ENCODE data around the gene RPS27L.

- peak; percentile 62 for TF ChIP-seq POLR2A (IDR thresholded peaks at IDR 0.05; ENCODE audit: extremely low read depth, insufficient read length)
- TF ChIP-seq, protein P1, sequence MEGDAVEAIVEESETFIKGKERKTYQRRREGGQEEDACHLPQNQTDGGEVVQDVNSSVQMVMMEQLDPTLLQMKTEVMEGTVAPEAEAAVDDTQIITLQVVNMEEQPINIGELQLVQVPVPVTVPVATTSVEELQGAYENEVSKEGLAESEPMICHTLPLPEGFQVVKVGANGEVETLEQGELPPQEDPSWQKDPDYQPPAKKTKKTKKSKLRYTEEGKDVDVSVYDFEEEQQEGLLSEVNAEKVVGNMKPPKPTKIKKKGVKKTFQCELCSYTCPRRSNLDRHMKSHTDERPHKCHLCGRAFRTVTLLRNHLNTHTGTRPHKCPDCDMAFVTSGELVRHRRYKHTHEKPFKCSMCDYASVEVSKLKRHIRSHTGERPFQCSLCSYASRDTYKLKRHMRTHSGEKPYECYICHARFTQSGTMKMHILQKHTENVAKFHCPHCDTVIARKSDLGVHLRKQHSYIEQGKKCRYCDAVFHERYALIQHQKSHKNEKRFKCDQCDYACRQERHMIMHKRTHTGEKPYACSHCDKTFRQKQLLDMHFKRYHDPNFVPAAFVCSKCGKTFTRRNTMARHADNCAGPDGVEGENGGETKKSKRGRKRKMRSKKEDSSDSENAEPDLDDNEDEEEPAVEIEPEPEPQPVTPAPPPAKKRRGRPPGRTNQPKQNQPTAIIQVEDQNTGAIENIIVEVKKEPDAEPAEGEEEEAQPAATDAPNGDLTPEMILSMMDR (IDR thresholded peaks at IDR 0.05; ENCODE audit: low read depth, low read length): no peak
- peak; percentile 23 for TF ChIP-seq MYC (IDR thresholded peaks at IDR 0.05; ENCODE audit: low read depth, low read length)
- TF ChIP-seq, protein P2, sequence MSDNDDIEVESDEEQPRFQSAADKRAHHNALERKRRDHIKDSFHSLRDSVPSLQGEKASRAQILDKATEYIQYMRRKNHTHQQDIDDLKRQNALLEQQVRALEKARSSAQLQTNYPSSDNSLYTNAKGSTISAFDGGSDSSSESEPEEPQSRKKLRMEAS (IDR thresholded peaks at IDR 0.05; ENCODE audit: low read depth, low read length): peak; percentile 47; the same call in 1 of the 2 replicates
Observed at GRCh38 chr15:63188926-63189871, 31.9 kb upstream of the RPS27L start, which contains the start of gene RAB8B.
